GM12801 (cell line): ENCODE results near the gene ERI3.

Source experiments
- CTCF ChIP-seq: IDR thresholded peaks from one replicate; pipeline ENCODE4 v1.5.1; 2011; ENCODE audit warnings: control low read depth; ENCODE audit not compliant: insufficient read length; ENCODE audit errors: extremely low read depth

ERI3 gene

GRCh38 chr1:44377925-44378784 is 23.1 kb upstream of the ERI3 start:
- no peak for TF ChIP-seq CTCF

GRCh38 chr1:44375547-44375946 is 20.5 kb upstream of the ERI3 start:
- no peak for TF ChIP-seq CTCF

GRCh38 chr1:44371206-44371605 is 16.1 kb upstream of the ERI3 start:
- TF ChIP-seq CTCF, result no peak

GRCh38 chr1:44368471-44369151 is 13.6 kb upstream of the ERI3 start:
- no peak for TF ChIP-seq CTCF

GRCh38 chr1:44367944-44368343 is 12.9 kb upstream of the ERI3 start:
- no peak for TF ChIP-seq CTCF

GRCh38 chr1:44366371-44366975 is 11.4 kb upstream of the ERI3 start:
- no peak for TF ChIP-seq CTCF

- TF ChIP-seq CTCF, result no peak
Measured at GRCh38 chr1:44361478-44361877, 6.4 kb upstream of the ERI3 start.
